Left lung (tissue), 10 donors: ENCODE data around the gene MBP. TPM values are rescaled to one million over a fixed set of nuclear protein-coding genes. Genes with fewer than 3 reads are reported as not detected.

Source experiments
- ATAC-seq: fragments of 200-7000 bp; cut with Tn5 transposase; one replicate; pipeline ENCODE4 v1.9.1; 2020; ENCODE audit warnings: moderate library complexity
- DNase-seq, 4 donors: peaks; one replicate each; pipeline ENCODE4 v3.0.0-alpha.2; 2013 to 2020
- H3K27ac ChIP-seq, 2 donors: fragments of 200-600 bp; sonication (generic) in 1 of 2; one replicate each; pipeline versions ENCODE4 v1.5.0 to v1.8.0; 2020 to 2021
- H3K27me3 ChIP-seq, 2 donors: fragments of 200-600 bp; sonication (generic) in 1 of 2; one replicate each; pipeline versions ENCODE4 v1.5.0 to v1.8.0; 2020 to 2021
- H3K36me3 ChIP-seq, 2 donors: fragments of 200-600 bp; sonication (generic) in 1 of 2; one replicate each; pipeline versions ENCODE4 v1.5.0 to v1.8.0; 2020 to 2021
- H3K4me1 ChIP-seq, 2 donors: fragments of 200-600 bp; one replicate each; pipeline ENCODE4 v1.8.0; 2021
- H3K4me3 ChIP-seq, 2 donors: fragments of 200-600 bp; sonication (generic) in 1 of 2; one replicate each; pipeline versions ENCODE4 v1.5.0 to v1.8.0; 2020 to 2021; ENCODE audit warnings: mild to moderate bottlenecking in 1 of 2
- H3K9me3 ChIP-seq, 2 donors: fragments of 200-600 bp; sonication (generic) in 1 of 2; one replicate each; pipeline versions ENCODE4 v1.5.0 to v1.8.0; 2020 to 2021
- intact Hi-C, 2 donors: fragments of 100-400 bp; cut with DNase I; formaldehyde crosslinking; loops; one replicate each; pipeline versions ENCODE4 v1.11.2 to v1.14.2; 2022
- polyA plus RNA-seq, 6 donors: library from polyadenylated mRNA; unstranded; fragments of 120-200 nt; gene quantifications; one replicate each; pipeline ENCODE4 v1.2.1, GENCODE V29; 2013; ENCODE audit not compliant: insufficient read length in 6 of 6
- total RNA-seq, 2 donors: library from RNA; stranded (reverse); fragmentation: NEBNext Ultra II Directional; extraction: Animal tissue kit (Norgen Biotek cat#: 25700); gene quantifications; one replicate each; pipeline ENCODE4 v1.2.1, GENCODE V29; 2021
- TF ChIP-seq, protein P1 (sequence below), 2 donors: fragments of 200-600 bp; sonication (generic) in 1 of 2; IDR thresholded peaks; one replicate each; pipeline versions ENCODE4 v1.5.0 to v1.8.0; 2021; ENCODE audit warnings: antibody characterized with exemption in 2 of 2
- donor health status: DM: no; HTN: yes; CAD: no.
- donor health status: DM: no; HTN: no; CAD: no.

MBP gene
- total and polyA plus RNA-seq, 8 donors, result 8.8 to 56.7 (median 10.8) TPM

DNA sequence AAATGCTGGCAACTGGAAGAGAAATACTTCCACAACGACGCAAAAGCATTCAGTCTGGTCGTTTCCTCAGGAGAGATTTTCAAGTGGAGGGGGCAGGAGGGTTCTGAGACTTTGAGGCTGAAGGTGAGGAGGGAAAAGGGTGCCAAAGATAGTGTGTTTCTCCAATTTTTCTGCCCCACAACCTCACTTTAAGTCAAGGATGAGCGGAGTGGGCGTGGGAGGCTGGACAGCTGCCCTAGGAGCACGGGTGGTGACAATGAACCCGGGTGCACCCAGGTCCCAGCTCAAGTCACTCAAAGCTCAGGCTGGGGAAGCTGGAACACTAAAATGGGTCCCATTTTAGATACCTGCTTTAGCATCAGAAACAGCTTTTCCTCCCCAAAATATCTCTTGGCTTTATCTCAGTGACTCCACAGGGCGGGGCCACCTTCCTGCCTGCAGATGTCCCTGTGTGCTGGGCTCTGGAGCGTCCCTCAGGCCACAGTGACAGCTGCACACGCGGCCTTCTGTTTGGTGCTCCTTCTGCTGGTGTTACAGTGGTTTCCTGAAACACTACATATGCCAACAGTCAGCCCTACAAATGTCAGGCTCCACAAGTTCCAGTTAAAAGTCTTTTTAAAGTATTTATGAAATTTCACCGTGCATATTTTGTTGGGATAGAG is 1.4 kb upstream of the MBP start:
- Histone ChIP-seq H3K4me3 (peak overlapping the region in 1 of 2 donors; percentile 76), H3K4me1 (peaks cover 6 to 36% of the 10 kb centered on the region in 2 donors), H3K9me3 (no peaks in the 10 kb centered on the region), H3K27ac (peak overlapping the region in 1 of 2 donors; percentile 92), H3K36me3 (no peaks in the 10 kb centered on the region), H3K27me3 (peaks cover 12 to 25% of the 10 kb centered on the region in 2 donors)
- DNase-seq, result peak in 2 of 4 donors; percentile 18 to 66
- ATAC-seq, result no peak
- TF ChIP-seq, protein P1, sequence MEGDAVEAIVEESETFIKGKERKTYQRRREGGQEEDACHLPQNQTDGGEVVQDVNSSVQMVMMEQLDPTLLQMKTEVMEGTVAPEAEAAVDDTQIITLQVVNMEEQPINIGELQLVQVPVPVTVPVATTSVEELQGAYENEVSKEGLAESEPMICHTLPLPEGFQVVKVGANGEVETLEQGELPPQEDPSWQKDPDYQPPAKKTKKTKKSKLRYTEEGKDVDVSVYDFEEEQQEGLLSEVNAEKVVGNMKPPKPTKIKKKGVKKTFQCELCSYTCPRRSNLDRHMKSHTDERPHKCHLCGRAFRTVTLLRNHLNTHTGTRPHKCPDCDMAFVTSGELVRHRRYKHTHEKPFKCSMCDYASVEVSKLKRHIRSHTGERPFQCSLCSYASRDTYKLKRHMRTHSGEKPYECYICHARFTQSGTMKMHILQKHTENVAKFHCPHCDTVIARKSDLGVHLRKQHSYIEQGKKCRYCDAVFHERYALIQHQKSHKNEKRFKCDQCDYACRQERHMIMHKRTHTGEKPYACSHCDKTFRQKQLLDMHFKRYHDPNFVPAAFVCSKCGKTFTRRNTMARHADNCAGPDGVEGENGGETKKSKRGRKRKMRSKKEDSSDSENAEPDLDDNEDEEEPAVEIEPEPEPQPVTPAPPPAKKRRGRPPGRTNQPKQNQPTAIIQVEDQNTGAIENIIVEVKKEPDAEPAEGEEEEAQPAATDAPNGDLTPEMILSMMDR (IDR thresholded peaks at IDR 0.05), result no peak
- intact Hi-C loops, result no loop called here

DNA sequence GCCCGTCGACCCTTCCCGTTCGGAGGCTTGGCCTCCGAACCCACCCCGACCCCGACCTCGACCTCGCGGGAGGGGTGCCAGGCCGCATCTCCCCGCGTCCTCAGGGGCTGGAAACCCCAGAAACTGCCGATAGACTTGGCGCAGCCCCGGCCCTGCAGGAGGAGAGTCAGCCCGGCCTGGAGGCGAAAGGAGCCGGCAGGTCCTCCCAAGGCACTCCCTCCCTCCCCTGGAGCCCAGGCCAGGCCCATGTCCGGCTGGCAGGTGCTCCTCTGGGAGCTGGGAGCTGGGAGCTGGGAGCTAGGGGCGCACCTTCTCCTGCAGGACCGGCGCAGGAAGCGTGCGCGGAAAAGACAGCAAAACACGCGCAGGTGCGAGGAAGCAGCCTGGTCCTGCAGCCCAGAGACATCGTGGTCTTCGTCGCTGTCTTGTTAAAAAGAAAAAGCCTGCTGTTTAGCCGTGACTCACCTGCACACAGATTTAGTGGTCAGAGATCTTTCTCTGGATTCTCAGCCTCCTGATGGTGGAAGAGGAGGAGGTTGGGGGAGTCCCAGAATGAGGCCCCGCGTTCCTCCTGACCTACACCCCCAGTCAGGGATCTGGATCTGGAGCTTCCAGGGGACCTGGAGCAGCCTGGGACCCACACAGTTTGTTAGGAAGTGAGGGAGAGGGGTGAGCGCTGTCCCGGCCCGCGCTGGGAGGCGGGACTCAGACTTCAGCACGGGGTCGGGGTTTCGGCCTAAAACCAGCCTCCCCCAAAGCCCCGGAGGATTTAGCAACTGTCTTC is 660 bp upstream of the MBP start:
- H3K27ac ChIP-seq, result peak overlapping the region; percentile 92 to 95
- H3K4me3 ChIP-seq, result peak overlapping the region; percentile 60 to 76
- no peaks in the 10 kb centered on the region for H3K36me3 ChIP-seq
- peaks cover 6 to 43% of the 10 kb centered on the region in 2 donors for H3K4me1 ChIP-seq
- H3K9me3 ChIP-seq, result no peaks in the 10 kb centered on the region
- TF ChIP-seq, protein P1 (IDR thresholded peaks at IDR 0.05), result no peak
- peaks cover 12 to 25% of the 10 kb centered on the region in 2 donors for H3K27me3 ChIP-seq
- intact Hi-C loops, result no loop called here
- ATAC-seq (peak; percentile 60), DNase-seq (peak in 2 of 4 donors; percentile 64 to 88)

DNA sequence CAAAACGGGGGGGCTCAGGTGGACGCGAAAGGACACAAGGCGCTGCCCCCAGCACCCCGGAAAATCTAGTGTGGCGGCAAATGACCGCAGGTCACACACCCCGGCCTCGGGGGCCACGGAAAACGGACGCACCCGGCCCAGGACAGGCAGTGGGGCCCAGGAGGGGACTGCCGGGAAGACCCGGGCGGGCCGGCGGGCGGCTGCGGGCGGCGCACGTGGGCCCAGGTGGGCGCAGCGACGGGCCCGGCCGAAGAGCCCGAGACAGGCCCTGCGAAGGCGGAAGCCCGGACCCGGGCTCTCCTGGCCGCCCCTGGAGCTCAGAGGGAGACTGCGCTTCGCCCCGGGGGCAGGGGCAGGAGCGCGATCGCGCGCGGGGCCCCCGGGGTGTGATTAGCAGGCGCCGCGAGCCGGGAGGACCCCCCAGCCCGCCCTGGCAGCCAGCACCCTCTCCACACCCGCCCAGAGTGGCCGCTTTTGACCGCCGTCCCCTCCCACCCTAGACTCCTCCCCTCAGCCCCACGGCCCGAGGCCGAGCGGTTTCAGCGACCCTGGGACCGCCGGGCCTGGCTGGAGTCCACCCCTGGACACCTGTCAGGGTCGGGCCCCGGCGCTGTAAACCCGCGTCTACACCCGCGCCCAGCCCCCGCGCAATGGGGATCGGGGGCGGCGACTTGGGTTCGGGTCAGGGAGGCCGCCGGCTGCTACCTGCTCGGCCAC is 773 bp downstream of the MBP start:
- no peaks in the 10 kb centered on the region for H3K9me3 ChIP-seq
- peak; percentile 78 for ATAC-seq
- H3K27ac ChIP-seq, result peak overlapping the region; percentile 92 to 95
- no peaks in the 10 kb centered on the region for H3K36me3 ChIP-seq
- peaks cover 6 to 57% of the 10 kb centered on the region in 2 donors for H3K4me1 ChIP-seq
- intact Hi-C loops, result no loop called here
- DNase-seq, result peak in 2 of 4 donors; percentile 80 to 93
- peaks cover 12 to 25% of the 10 kb centered on the region in 2 donors for H3K27me3 ChIP-seq
- TF ChIP-seq, protein P1 (IDR thresholded peaks at IDR 0.05), result no peak
- peak overlapping the region; percentile 60 to 76 for H3K4me3 ChIP-seq

DNA sequence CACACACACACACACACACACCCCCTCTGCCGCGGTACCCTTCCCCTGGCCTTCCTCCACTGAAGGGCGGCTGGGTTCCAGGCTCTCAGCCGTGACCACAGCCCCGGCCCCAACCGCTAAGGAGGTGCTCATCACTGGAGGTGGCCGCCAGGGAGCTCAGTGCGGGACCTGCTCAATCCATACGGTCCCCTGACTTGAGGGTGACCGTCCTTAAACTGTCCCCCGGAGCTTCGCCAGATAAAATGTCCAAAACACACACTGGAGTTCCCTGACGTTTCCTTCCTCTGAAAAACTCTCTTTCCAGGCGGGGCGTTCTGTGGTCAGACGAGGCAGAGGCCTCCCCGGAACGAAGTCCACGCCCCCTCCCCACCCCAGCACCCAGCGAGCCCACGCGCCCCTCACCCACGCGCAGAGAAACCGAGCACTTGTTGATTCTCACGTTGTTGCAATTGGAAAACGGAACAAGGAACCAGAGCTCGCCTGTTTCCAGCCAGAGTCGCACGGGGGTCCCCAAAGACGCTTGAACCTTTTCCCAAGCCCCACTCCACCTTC is 1.4 kb downstream of the MBP start:
- H3K9me3 ChIP-seq, result no peaks in the 10 kb centered on the region
- TF ChIP-seq, protein P1 (IDR thresholded peaks at IDR 0.05), result no peak
- DNase-seq (peak in 2 of 4 donors; percentile 86 to 90), ATAC-seq (peak; percentile 6)
- H3K4me3 ChIP-seq, result peak overlapping the region; percentile 60 to 76
- peaks cover 12 to 25% of the 10 kb centered on the region in 2 donors for H3K27me3 ChIP-seq
- peak overlapping the region; percentile 92 to 95 for H3K27ac ChIP-seq
- peaks cover 6 to 61% of the 10 kb centered on the region in 2 donors for H3K4me1 ChIP-seq
- intact Hi-C loops, result no loop called here
- no peaks in the 10 kb centered on the region for H3K36me3 ChIP-seq
